H1 (cell line): ENCODE measurements around the gene DNAH1. TPM values are rescaled to one million over a fixed set of nuclear protein-coding genes. Genes with fewer than 3 reads are reported as not detected.

Experiments
- CTCF ChIA-PET: fragments of 300-600 bp; sonication (Branson Sonifier 250); formaldehyde crosslinking; loops from one replicate; lab custom pipeline; 2021; ENCODE audit not compliant: partially characterized antibody; lab: Charles Lee
- POLR2A ChIA-PET: fragments of 300-600 bp; sonication (Branson Sonifier 250); formaldehyde crosslinking; loops from one replicate; lab custom pipeline; 2021; ENCODE audit warnings: inconsistent platforms; ENCODE audit not compliant: partially characterized antibody; lab: Charles Lee
- DNase-seq, 2 experiments: peaks; one replicate each; pipeline versions ENCODE4 v3.0.0 to v3.0.0-alpha.2; 2010 to 2022; ENCODE audit warnings: low spot score in 2 of 2, low read depth in 1 of 2, mixed read lengths in 1 of 2
- FAIRE-seq: peaks from 2 replicates; lab custom pipeline; 2011; peaks lifted over from hg19 to GRCh38; lab: Jason Lieb, UNC
- H2AFZ ChIP-seq: 2 replicates; pipeline ENCODE4 v1.8.1; 2012; ENCODE audit warnings: low read length, inconsistent platforms
- H2AK5ac ChIP-seq: 2 replicates; pipeline ENCODE4 v1.6.1; 2013; ENCODE audit warnings: low read depth, low read length
- H2BK120ac ChIP-seq: replicated peaks from 2 replicates; pipeline ENCODE3; 2013; ENCODE audit warnings: low read depth, low read length, inconsistent platforms
- H2BK12ac ChIP-seq: 2 replicates; pipeline ENCODE4 v1.6.1; 2013; ENCODE audit warnings: low read depth, low read length
- H2BK15ac ChIP-seq: 2 replicates; pipeline ENCODE4 v1.6.1; 2013; ENCODE audit warnings: low read length
- H2BK20ac ChIP-seq: 2 replicates; pipeline ENCODE4 v1.6.1; 2013; ENCODE audit warnings: low read length
- H2BK5ac ChIP-seq: 2 replicates; pipeline ENCODE4 v1.6.1; 2013; ENCODE audit warnings: low read depth, low read length
- H3K14ac ChIP-seq: 2 replicates; pipeline ENCODE4 v1.6.1; 2013; ENCODE audit warnings: inconsistent platforms; ENCODE audit not compliant: insufficient read length
- H3K18ac ChIP-seq: 2 replicates; pipeline ENCODE4 v1.6.1; 2013; ENCODE audit warnings: low read length; ENCODE audit errors: extremely low read depth
- H3K23ac ChIP-seq: 2 replicates; pipeline ENCODE4 v1.6.1; 2013; ENCODE audit warnings: inconsistent platforms; ENCODE audit not compliant: insufficient read length
- H3K23me2 ChIP-seq: 2 replicates; pipeline ENCODE4 v1.6.1; 2013; ENCODE audit warnings: low read depth, low read length
- H3K27ac ChIP-seq: 2 replicates; pipeline ENCODE4 v1.6.1; 2011; ENCODE audit warnings: low read depth, low read length, inconsistent platforms
- H3K27me3 ChIP-seq, 4 experiments: replicated peaks in 1 of 4; 1 replicate in 1 of 4; 2 replicates in 3 of 4; pipeline versions ENCODE4 v1.6.1 to v1.8.1; 2011 to 2013; ENCODE audit warnings: low read length in 3 of 4, mild to moderate bottlenecking in 3 of 4, inconsistent platforms in 2 of 4, mixed read lengths in 2 of 4, moderate library complexity in 1 of 4; ENCODE audit not compliant: control insufficient read depth in 3 of 4, insufficient read depth in 3 of 4; ENCODE audit errors: extremely low read depth in 1 of 4
- H3K36me3 ChIP-seq, 4 experiments: 2 replicates each; pipeline versions ENCODE4 v1.6.1 to v1.8.1; 2011 to 2013; ENCODE audit warnings: mild to moderate bottlenecking in 4 of 4, low read length in 3 of 4, moderate library complexity in 2 of 4, control low read depth in 1 of 4, inconsistent platforms in 1 of 4; ENCODE audit not compliant: insufficient read depth in 4 of 4, control insufficient read depth in 2 of 4
- H3K4ac ChIP-seq: replicated peaks from 2 replicates; pipeline ENCODE3; 2013; ENCODE audit warnings: low read length, low read depth, mixed read lengths, inconsistent platforms; ENCODE audit not compliant: insufficient read length
- H3K4me1 ChIP-seq, 4 experiments: replicated peaks in 1 of 4; 1 replicate in 1 of 4; 2 replicates in 3 of 4; pipeline versions ENCODE4 v1.6.1 to v1.8.1; 2011 to 2013; ENCODE audit warnings: low read length in 3 of 4, inconsistent platforms in 2 of 4, mixed read lengths in 1 of 4; ENCODE audit not compliant: insufficient read depth in 4 of 4, control insufficient read depth in 3 of 4
- H3K4me2 ChIP-seq, 2 experiments: 2 replicates each; pipeline versions ENCODE4 v1.6.1 to v1.8.1; 2011 to 2013; ENCODE audit warnings: low read depth in 2 of 2, low read length in 2 of 2, control low read depth in 1 of 2, inconsistent platforms in 1 of 2, mild to moderate bottlenecking in 1 of 2; ENCODE audit not compliant: insufficient read depth in 1 of 2
- H3K4me3 ChIP-seq, 4 experiments: fragments of 200-600, 300-600 bp in 1 of 4; sonication (generic), shearing (Covaris generic), sonication (Bioruptor Twin) in 1 of 4; 2 replicates each; pipeline versions ENCODE4 v1.5.1 to v1.8.1; 2011 to 2016; ENCODE audit warnings: low read length in 4 of 4, low read depth in 3 of 4, control low read depth in 2 of 4, inconsistent platforms in 2 of 4, mild to moderate bottlenecking in 2 of 4, mixed read lengths in 1 of 4, moderate library complexity in 1 of 4; ENCODE audit not compliant: insufficient read depth in 2 of 4; ENCODE audit errors: extremely low read depth in 1 of 4
- H3K56ac ChIP-seq: replicated peaks from 2 replicates; pipeline ENCODE3; 2013; ENCODE audit warnings: low read depth, mild to moderate bottlenecking, mixed read lengths, low read length, inconsistent platforms; ENCODE audit not compliant: insufficient read length
- H3K79me1 ChIP-seq: 2 replicates; pipeline ENCODE4 v1.6.1; 2013; ENCODE audit warnings: low read depth, low read length, control low read depth
- H3K79me2 ChIP-seq, 2 experiments: 2 replicates each; pipeline versions ENCODE4 v1.6.1 to v1.8.1; 2012 to 2013; ENCODE audit warnings: low read length in 2 of 2, mild to moderate bottlenecking in 2 of 2, inconsistent platforms in 1 of 2; ENCODE audit not compliant: insufficient read depth in 2 of 2, control insufficient read depth in 1 of 2
- H3K9ac ChIP-seq, 4 experiments: replicated peaks in 1 of 4; 1 replicate in 1 of 4; 2 replicates in 3 of 4; pipeline versions ENCODE4 v1.6.1 to v1.8.1; 2011 to 2013; ENCODE audit warnings: low read depth in 3 of 4, low read length in 3 of 4, control low read depth in 2 of 4, mild to moderate bottlenecking in 2 of 4, moderate library complexity in 2 of 4, inconsistent platforms in 1 of 4; ENCODE audit errors: extremely low read depth in 1 of 4
- H3K9me3 ChIP-seq, 2 experiments: 2 replicates each; pipeline versions ENCODE4 v1.6.1 to v1.8.1; 2012 to 2013; ENCODE audit warnings: mild to moderate bottlenecking in 2 of 2, moderate library complexity in 2 of 2, control low read depth in 1 of 2, inconsistent platforms in 1 of 2, low read depth in 1 of 2, low read length in 1 of 2, mixed read lengths in 1 of 2; ENCODE audit not compliant: insufficient read depth in 2 of 2
- H4K20me1 ChIP-seq, 2 experiments: replicated peaks in 1 of 2; 2 replicates each; pipeline versions ENCODE3 to v1.8.1; 2011 to 2013; ENCODE audit warnings: inconsistent platforms in 2 of 2, low read length in 2 of 2, mild to moderate bottlenecking in 1 of 2; ENCODE audit not compliant: insufficient read depth in 2 of 2, control insufficient read depth in 1 of 2
- H4K5ac ChIP-seq: 2 replicates; pipeline ENCODE4 v1.6.1; 2013; ENCODE audit warnings: low read length, low read depth, mixed read lengths, inconsistent platforms; ENCODE audit not compliant: insufficient read length
- H4K8ac ChIP-seq: 2 replicates; pipeline ENCODE4 v1.8.0; 2013; ENCODE audit warnings: mild to moderate bottlenecking, moderate library complexity, low read length, inconsistent platforms; ENCODE audit not compliant: insufficient read depth; ENCODE audit errors: extremely low read depth
- H4K91ac ChIP-seq: replicated peaks from 2 replicates; pipeline ENCODE3; 2013; ENCODE audit warnings: low read length, mixed read lengths, inconsistent platforms; ENCODE audit not compliant: insufficient read length
- BRCA1 ChIP-seq: IDR thresholded peaks from 2 replicates; pipeline ENCODE4 v1.6.1; 2012; ENCODE audit warnings: low read depth, low read length, improper control_type of control experiment
- CTBP2 ChIP-seq: IDR thresholded peaks from 2 replicates; pipeline ENCODE4 v1.7.0; 2011; ENCODE audit warnings: borderline replicate concordance, mild to moderate bottlenecking, moderate library complexity, mixed read lengths, low read length; ENCODE audit not compliant: insufficient read depth, insufficient read length
- EGR1 ChIP-seq: IDR thresholded peaks from 2 replicates; pipeline ENCODE4 v1.6.1; 2011; ENCODE audit warnings: low read depth, low read length, borderline replicate concordance
- KDM1A ChIP-seq: fragments of 200-600, 300-600 bp; sonication (generic); IDR thresholded peaks from 2 replicates; pipeline ENCODE4 v1.7.1; 2016; ENCODE audit warnings: mild to moderate bottlenecking, low read length, borderline replicate concordance
- KDM4A ChIP-seq: IDR thresholded peaks from one replicate; pipeline ENCODE4 v1.7.1; 2012; ENCODE audit warnings: low read depth, mild to moderate bottlenecking, moderate library complexity, low read length, inconsistent platforms; ENCODE audit not compliant: severe bottlenecking
- RAD21 ChIP-seq, 2 experiments: IDR thresholded peaks in 1 of 2; conservative IDR thresholded peaks in 1 of 2; 2 replicates each; pipeline ENCODE4 v1.6.1; 2011; ENCODE audit warnings: low read depth in 2 of 2, low read length in 2 of 2, improper control_type of control experiment in 1 of 2, inconsistent platforms in 1 of 2, mild to moderate bottlenecking in 1 of 2, moderate library complexity in 1 of 2
- SIN3A ChIP-seq, 2 experiments: IDR thresholded peaks in 1 of 2; conservative IDR thresholded peaks in 1 of 2; 2 replicates each; pipeline ENCODE4 v1.6.1; 2011 to 2012; ENCODE audit warnings: low read length in 2 of 2, improper control_type of control experiment in 1 of 2, low read depth in 1 of 2, mild to moderate bottlenecking in 1 of 2
- SRF ChIP-seq: IDR thresholded peaks from 2 replicates; pipeline ENCODE4 v1.6.1; 2011; ENCODE audit warnings: mild to moderate bottlenecking, low read depth, low read length, moderate library complexity
- USF2 ChIP-seq: IDR thresholded peaks from 2 replicates; pipeline ENCODE4 v1.6.1; 2011; ENCODE audit warnings: low read length, improper control_type of control experiment
- YY1 ChIP-seq: IDR thresholded peaks from 2 replicates; pipeline ENCODE4 v1.6.1; 2011; ENCODE audit warnings: low read depth, mild to moderate bottlenecking, low read length
- WGBS, 2 experiments: shearing (Covaris generic) in 1 of 2; methylation state at CpG; one replicate each; pipeline versions ENCODE4 v1.1.6 to v1.1.7; 2013 to 2015; ENCODE audit warnings: low lambda C conversion rate in 2 of 2, mixed read lengths in 2 of 2, inconsistent platforms in 1 of 2, low coverage in 1 of 2, missing lambda C conversion rate in 1 of 2; ENCODE audit not compliant: insufficient replicate concordance in 2 of 2, insufficient coverage in 1 of 2, insufficient read length in 1 of 2; ENCODE audit errors: extremely low coverage in 1 of 2, missing lambda C conversion rate in 1 of 2; 5-methylcytosine and 5-hydroxymethylcytosine counted together
- polyA plus RNA-seq, 7 experiments: library from polyadenylated mRNA; depleted of rRNA in 3 of 7; stranded (reverse) in 5 of 7; unstranded in 2 of 7; fragments of >200 nt in 5 of 7; fragments of 200-250 nt in 2 of 7; gene quantifications; 1 replicate in 5 of 7; 2 replicates in 1 of 7; 4 replicates in 1 of 7; pipeline versions ENCODE4 v1.2.1 to v1.2.3, GENCODE V29; 2011 to 2013; ENCODE audit warnings: missing spikeins in 2 of 7, mixed read lengths in 2 of 7
- total RNA-seq: library from RNA; stranded (reverse); fragmentation: NEBNext Ultra II Directional; extraction: Animal tissue kit (Norgen Biotek cat#: 25700); gene quantifications from 2 replicates; pipeline ENCODE4 v1.2.1, GENCODE V29; 2021

The DNAH1 gene
- total and polyA plus RNA-seq, 2 of the 8 experiments (the other 6 are each of a cell fraction or from before 2014, with no cell fraction given), result 1.0 to 1.5 TPM

GRCh38 chr3:52351762-52352368 lies 35.7 kb downstream of the DNAH1 start:
- H3K18ac ChIP-seq, result no peak overlapping the region
- no peak overlapping the region for H4K5ac ChIP-seq
- DNase-seq (no peak), FAIRE-seq (no peak)
- H3K79me1 ChIP-seq, result no peaks in the 10 kb centered on the region
- H4K8ac ChIP-seq, result no peak overlapping the region
- H4K20me1 ChIP-seq, result no peaks in the 10 kb centered on the region
- no peak overlapping the region for H3K4ac ChIP-seq
- no peak overlapping the region for H3K4me3 ChIP-seq
- ChIA-PET POLR2A (interaction anchor here (0.5 to 2.6 kb wide), 5 partner anchors 9 to 386 kb away, joined by 3 to 8 read pairs (median 5); partner anchors contain the start of gene WDR82), CTCF (interaction anchor here (1.1 to 10.8 kb wide), 9 partner anchors 11 to 120 kb away, joined by 3 to 99 read pairs (median 15); no protein-coding TSS in a partner anchor)
- no peak overlapping the region for H2BK120ac ChIP-seq
- no peaks in the 10 kb centered on the region for H3K27me3 ChIP-seq
- H3K27ac ChIP-seq, result no peak overlapping the region
- no peaks in the 10 kb centered on the region for H3K23me2 ChIP-seq
- no peak overlapping the region for H2BK15ac ChIP-seq
- H4K91ac ChIP-seq, result no peak overlapping the region
- no peaks in the 10 kb centered on the region for H3K79me2 ChIP-seq
- WGBS, 2 experiments, result 89% methylated on average over 13 of the region's 13 CpGs; no CpG with 5 or more reads in 1 of the 2 experiments
- no peak overlapping the region for H2BK20ac ChIP-seq
- no peak overlapping the region for H3K56ac ChIP-seq
- no peak overlapping the region for H3K14ac ChIP-seq
- H3K9ac ChIP-seq, result no peak overlapping the region
- no peaks in the 10 kb centered on the region for H3K36me3 ChIP-seq
- H2AFZ ChIP-seq, result no peak overlapping the region
- no peak overlapping the region for H3K23ac ChIP-seq
- no peaks in the 10 kb centered on the region for H3K9me3 ChIP-seq
- no peak overlapping the region for H3K4me2 ChIP-seq
- H3K4me1 ChIP-seq, result no peaks in the 10 kb centered on the region
- H2AK5ac ChIP-seq, result no peak overlapping the region
- no peak overlapping the region for H2BK12ac ChIP-seq
- H2BK5ac ChIP-seq, result no peak overlapping the region
- TF ChIP-seq EGR1 (no peak), YY1 (no peak), BRCA1 (no peak), SIN3A (conservative IDR thresholded peaks at IDR 0.05 in 1 of 2, IDR thresholded peaks at IDR 0.05 in 1 of 2; ENCODE audit: low read depth in 1 of 2, low read length in 2 of 2) (no peak), KDM4A (no peak), CTBP2 (no peak), RAD21 (IDR thresholded peaks at IDR 0.05 in 1 of 2, conservative IDR thresholded peaks at IDR 0.05 in 1 of 2; ENCODE audit: low read depth in 2 of 2, low read length in 2 of 2) (no peak), SRF (no peak), USF2 (no peak), KDM1A (no peak)
